Stimulated activated CD4-positive, alpha-beta T cell treated with anti-CD3 and anti-CD28 coated beads, Interleukin-4, amount 100 ng/mL, for 1 hour (primary cell): ENCODE data around the gene IDH3G.
A peak's percentile ranks its signal among the peaks of the same experiment; 100 is the strongest.

ENCODE experiments used
- DNase-seq: peaks from one replicate; pipeline ENCODE4 v3.0.0-alpha.2; 2020

The IDH3G gene

DNA sequence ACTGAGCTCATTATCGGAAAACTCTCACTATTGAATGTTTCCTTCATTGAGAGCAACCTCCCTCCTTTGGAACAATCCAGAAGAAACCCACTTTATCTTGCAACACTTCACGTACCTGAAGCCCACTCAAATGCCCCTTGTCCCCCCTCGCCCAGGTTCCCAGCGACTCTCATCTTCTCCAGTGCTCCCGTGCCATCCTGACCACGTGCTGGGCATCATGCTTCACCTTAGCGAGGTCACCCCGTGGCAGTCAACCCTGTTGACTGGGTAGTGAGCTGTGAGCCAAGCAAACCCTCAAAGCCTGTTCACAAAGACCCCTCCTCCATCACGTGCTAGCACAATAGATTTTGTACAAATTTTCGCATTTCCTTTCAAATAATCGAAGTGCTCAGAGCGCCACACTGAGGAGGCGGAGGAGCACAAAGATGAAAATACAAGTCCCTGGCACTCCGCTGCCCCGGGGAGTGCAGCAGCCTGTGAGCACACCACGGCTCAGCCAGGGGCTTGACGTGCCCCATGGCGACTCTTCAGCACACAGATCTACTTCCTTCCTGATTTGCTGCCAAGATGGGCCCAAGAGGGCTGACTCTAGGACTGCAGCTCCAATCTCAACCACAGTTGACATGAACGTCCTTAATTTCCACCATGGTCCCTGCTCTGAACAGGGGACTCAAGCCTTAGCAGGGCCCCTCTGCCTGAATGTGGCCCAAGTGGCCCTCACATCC, 20.6 kb upstream of the IDH3G start:
- DNase-seq = no peak

DNA sequence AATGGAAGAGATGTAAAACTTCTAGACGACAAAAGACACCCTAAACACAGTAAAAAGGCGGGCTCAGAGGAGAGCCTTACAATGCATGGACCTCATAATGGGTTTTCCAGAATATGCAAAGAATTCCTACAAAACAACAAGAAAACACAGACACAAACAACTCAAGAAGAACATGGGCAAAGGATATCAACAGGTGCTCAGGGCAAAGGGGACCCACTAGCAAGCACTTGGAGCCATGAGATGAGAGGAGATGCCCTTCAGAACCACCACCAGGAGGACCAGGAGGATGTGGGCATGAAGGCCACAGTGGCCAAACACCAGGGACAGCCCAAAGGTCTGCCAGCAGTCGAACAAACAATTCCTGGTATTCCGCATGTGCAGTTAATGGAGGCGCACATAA, 19.0 kb upstream of the IDH3G start:
- DNase-seq = no peak

- DNase-seq = no peak
These were observed 18.0 kb upstream of the IDH3G start for GRCh38 chrX:153812220-153812619.

DNA sequence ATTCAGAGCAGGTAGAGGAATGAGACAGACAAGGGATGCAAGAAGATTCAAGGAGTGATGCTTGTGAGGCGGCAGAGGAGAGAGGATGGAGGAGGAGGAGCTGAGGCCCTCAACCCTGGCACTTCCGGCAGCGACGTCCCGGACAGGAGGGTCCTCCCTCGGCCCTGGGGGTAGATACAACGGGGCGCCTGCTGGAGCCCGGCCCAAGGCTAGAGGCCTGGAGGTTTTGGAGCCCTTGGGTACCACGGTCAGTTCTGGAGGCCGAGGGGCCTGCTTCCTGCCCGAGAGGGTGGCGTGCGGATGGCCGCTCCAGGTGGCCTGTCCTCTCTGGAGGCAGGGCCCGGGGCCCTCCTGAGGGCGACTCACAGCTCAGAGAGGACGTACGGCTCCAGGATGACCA, 13.8 kb upstream of the IDH3G start:
- DNase-seq = no peak

- no peak for DNase-seq
These were observed 12.9 kb upstream of the IDH3G start for GRCh38 chrX:153806999-153807575.

- DNase-seq = no peak
These were observed 11.3 kb upstream of the IDH3G start for GRCh38 chrX:153805436-153805835.

- DNase-seq = no peak
These were observed 10.4 kb upstream of the IDH3G start for GRCh38 chrX:153804621-153805020.

DNA sequence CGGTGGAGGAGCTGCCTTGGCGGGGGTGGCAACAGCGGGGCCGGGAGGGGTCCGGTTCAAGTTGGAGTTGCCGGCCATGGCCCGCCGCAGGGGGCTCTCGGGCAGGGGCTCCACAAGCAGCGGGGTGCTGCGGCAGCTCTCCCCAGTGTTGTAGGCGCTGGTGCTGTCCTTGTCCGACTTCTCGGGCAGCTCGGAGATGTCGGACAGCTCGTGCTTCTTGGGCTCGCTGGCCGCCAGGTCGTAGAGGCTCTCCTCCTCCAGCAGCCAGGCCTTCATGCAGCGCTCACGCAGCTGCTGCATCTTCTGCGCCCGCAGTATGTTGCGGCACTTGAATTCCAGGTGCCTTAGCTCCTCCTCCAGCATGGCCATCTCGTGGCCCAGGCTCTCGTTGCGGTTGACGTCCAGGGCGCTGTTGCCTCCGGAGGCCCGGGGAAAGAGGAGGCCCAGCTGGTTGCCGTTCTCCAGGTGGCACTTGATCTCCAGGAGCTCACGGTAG, 10.0 kb upstream of the IDH3G start:
- DNase-seq = no peak

DNA sequence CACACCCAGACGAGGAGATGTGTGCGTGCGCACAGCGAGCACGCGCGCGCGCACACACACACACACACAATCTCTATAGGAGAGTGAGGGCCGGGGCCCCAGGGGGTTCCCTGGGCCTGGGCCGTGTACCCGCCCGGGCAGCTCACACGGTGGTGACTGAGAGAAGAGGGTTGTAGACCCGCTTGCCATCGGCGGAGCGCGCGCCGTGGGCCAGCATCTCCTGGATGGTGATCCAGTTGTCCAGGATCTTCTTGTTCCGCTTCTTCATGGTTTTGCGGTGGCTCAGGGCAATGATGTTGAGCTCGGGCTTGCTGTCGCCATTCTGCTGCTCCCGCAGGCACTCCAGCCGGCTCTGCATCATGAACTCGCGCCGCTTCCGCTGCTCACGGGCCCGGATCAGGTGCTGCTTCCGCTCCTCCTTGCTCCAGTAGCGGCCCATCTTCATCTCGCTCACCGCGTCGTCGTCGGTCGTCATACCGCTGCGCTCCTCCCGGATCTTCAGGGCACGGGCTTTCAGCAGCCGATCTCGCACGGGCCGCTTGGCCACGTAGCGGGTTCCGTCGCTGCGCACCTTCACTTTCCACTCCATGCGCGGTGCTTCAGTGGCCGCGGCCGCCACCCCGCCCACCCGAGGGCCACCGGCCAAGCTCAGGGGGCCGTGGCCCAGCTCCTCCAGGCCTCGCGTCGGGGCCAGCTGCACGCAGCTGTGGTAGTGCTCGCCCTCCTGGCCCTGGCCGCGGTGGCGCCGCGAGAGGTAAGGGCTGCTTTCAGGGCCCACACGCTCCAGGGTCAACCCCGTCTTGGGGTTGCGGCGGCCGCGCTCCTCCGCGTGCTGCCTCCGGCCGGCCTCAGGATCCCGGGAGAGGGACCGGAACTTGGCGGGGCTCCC, 9.3 kb upstream of the IDH3G start:
- no peak for DNase-seq

GRCh38 chrX:153802513-153803045, 8.4 kb upstream of the IDH3G start:
- no peak for DNase-seq

GRCh38 chrX:153801669-153802068, 7.5 kb upstream of the IDH3G start:
- DNase-seq = no peak

GRCh38 chrX:153800746-153801145, 6.6 kb upstream of the IDH3G start:
- DNase-seq = no peak

- no peak for DNase-seq
These were observed 6.1 kb upstream of the IDH3G start for GRCh38 chrX:153800177-153800722.

DNA sequence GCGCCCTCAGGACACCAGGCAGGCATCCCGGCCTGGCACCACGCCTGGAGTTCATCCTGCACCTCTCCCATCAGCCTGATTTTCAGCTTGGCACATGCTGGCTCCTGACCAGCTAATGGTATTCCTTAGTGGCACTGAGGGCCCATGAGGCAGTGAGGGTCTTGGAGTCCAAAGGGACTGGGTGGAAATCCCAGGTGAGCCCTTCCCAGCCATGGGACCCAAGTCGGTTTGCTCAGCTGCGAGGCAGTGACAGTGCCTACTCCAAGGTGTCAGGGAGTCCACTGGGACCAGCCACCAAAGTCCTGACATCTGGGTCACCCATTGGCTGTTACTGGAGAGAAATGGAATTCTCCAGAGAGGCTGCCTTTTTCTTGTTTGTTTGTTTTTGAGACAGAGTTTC, 5.2 kb upstream of the IDH3G start:
- no peak for DNase-seq

- no peak for DNase-seq
These were observed 3.3 kb upstream of the IDH3G start for GRCh38 chrX:153797415-153798015.

- peak; percentile 20 for DNase-seq
These were observed 982 bp upstream of the IDH3G start for GRCh38 chrX:153794897-153795816.

DNA sequence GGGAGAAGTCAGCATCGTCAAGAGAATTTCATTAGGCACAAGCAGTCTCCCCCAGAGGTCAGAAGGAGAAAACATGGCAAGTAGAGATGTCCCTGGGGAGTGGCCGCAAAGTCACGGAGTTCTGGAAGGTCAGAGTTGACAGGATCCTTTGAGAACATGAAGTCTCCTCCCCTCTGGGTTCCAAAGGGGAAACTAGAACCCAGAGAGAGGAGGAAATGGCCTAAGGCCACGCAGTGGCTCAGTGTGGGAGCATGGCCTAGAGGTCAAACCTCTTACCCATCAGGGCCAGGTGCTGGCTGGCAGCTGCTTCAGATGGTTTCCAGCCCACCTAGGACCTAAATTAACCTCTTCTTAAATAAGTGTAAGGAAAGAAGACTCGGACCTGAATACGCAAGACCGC, 884 bp downstream of the IDH3G start:
- DNase-seq = no peak

DNA sequence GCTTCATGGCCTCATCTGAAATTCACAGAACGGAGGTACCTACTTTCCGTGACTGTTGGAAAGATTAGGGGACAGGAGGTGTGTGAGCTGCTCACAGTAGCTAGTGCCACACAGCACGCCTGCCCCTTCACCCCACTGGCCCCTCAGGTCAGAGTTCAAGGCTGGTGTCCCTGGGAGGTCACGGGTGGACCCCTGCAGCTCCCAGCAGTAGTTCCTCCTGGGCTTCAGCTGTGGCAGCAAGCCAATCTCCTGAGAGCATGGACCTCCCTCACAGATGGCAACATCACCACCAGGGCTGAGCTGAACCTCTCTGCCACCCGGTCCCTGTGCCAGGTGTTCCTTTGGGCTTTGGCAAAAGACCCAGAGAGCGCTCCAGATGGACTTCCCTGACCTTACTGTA, 1.8 kb downstream of the IDH3G start:
- no peak for DNase-seq

DNA sequence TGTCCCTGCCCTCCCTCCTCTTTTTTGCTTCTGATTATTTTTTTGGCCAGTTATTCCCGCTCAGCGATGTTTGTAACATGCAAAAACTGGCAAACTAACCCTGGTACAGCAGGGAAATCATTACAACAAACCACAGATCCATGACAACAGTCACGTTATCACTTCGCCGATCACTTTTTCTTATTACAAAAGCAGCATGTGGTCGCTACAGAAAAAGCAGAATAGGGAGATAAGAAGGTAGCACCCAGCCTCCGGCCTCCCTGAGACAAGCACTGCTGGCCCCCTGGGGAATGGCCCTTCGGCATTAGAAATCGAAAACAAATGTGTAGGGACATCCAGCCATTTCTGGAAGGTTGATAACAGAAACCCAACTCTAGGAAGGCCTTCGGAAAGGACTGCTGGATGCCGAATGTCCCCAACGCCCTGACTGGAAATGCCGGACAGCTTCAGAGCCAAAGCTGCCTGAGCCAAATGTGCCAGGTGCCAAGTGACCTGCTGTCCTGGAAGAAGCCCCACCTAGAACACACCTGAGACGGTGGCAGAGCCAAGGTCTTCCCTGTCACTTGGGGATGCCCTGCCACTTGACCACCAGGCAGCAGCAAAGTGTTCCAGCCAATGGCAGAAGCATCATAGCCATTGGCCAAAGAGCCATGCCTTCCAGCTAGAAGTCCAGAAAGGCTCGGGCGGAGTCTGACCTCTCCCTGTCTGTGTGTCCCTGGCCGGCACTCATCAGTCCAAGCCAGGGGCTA, 2.9 kb downstream of the IDH3G start:
- no peak for DNase-seq

DNA sequence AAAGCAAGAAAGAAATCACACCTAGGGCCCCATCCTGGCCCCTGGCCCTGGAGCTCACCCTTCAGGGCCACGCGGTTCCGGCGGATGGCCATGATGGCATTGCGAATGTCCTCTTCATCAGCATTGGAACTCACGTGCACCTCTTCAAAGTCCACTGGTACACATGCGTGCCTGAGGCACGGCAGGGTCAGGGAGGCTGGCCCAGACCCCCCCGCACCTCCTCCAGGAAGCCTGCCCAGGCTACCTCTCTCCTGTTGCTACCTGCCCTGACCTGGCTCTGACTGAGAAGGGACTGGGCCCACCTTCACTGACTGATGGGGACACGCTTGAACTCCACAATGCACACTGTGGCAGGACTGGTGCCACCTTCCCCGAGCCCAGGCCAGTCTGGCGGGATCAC, 4.5 kb downstream of the IDH3G start:
- DNase-seq = no peak

DNA sequence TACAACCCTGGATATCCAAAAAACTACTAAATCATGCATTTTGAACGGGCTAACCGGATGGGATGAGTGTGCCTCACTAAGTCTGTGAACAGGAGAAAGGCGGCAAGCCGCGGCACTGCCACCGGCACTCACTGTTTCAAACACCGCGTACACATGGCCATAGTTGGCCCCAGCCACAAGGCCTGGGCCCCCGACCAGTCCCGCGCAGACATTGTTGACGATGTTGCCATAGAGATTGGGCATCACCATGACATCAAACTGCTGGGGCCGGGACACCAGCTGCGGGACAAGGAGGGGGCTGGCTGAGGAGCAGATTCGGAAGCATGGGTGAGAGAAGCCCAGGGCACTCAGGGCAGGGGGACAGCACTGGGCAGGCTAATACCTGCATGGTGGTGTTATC, 7.5 kb downstream of the IDH3G start:
- DNase-seq = no peak
